HEK293 (cell line): ENCODE measurements around the gene GLT1D1.

Experiments used
- CTCF ChIA-PET: fragments of 350-600 bp; formaldehyde crosslinking; extraction: SDS; loops from one replicate; lab custom pipeline; 2021; ENCODE audit warnings: antibody characterized with exemption; lab: Yijun Ruan, JAX
- POLR2A ChIA-PET: fragments of 300-600 bp; formaldehyde crosslinking; extraction: SDS; loops from one replicate; lab custom pipeline; 2020; ENCODE audit warnings: antibody characterized with exemption, inconsistent platforms; lab: Yijun Ruan, JAX
- H3K27ac ChIP-seq: fragments of 200-500 bp; sonication (Bioruptor generic); 2 replicates; pipeline ENCODE4 v1.5.1; 2014; ENCODE audit warnings: low read depth, low read length, control low read depth, inconsistent platforms; ENCODE audit errors: extremely low read depth
- H3K36me3 ChIP-seq, 2 experiments: fragments of 200-500 bp in 1 of 2; sonication (Bioruptor generic) in 1 of 2; 1 replicate in 1 of 2; 2 replicates in 1 of 2; pipeline ENCODE4 v1.5.1; 2014 to 2017; ENCODE audit warnings: inconsistent platforms in 2 of 2, low read length in 2 of 2; ENCODE audit not compliant: control insufficient read depth in 2 of 2, insufficient read depth in 1 of 2
- H3K4me1 ChIP-seq: fragments of 200-500 bp; sonication (Bioruptor generic); 2 replicates; pipeline ENCODE4 v1.5.1; 2014; ENCODE audit warnings: mild to moderate bottlenecking, low read length, inconsistent platforms; ENCODE audit not compliant: control insufficient read depth, insufficient read depth
- H3K4me3 ChIP-seq: 2 replicates; pipeline ENCODE4 v1.5.1; 2011; ENCODE audit warnings: low read depth, mild to moderate bottlenecking, control low read depth, low read length, moderate library complexity
- H3K9me3 ChIP-seq: fragments of 200-500 bp; sonication (Bioruptor generic); 2 replicates; pipeline ENCODE4 v1.5.1; 2014; ENCODE audit warnings: low read depth, low read length, inconsistent platforms; ENCODE audit not compliant: control insufficient read depth, insufficient read depth
- BCL11B ChIP-seq: fragments of 450-650 bp; formaldehyde crosslinking; IDR thresholded peaks from 2 replicates; pipeline ENCODE4 v1.5.1; 2016; ENCODE audit warnings: low read depth, missing biosample characterization, missing genetic modification characterization
- TRIM28 ChIP-seq: IDR thresholded peaks from 2 replicates; pipeline ENCODE4 v1.6.1; 2011; ENCODE audit warnings: low read length, control low read depth, borderline replicate concordance
- ZFP3 ChIP-seq: fragments of 450-650 bp; formaldehyde crosslinking; IDR thresholded peaks from 2 replicates; pipeline ENCODE4 v1.5.1; 2016; ENCODE audit warnings: low read depth, missing biosample characterization, missing genetic modification characterization
- ZNF155 ChIP-seq: fragments of 450-650 bp; formaldehyde crosslinking; IDR thresholded peaks from 2 replicates; pipeline ENCODE4 v1.5.1; 2016; ENCODE audit warnings: missing biosample characterization, missing genetic modification characterization
- ZNF16 ChIP-seq: fragments of 450-650 bp; formaldehyde crosslinking; IDR thresholded peaks from 2 replicates; pipeline ENCODE4 v1.5.1; 2016; ENCODE audit warnings: low read depth, missing biosample characterization, missing genetic modification characterization
- ZNF354C ChIP-seq: fragments of 450-650 bp; formaldehyde crosslinking; IDR thresholded peaks from 2 replicates; pipeline ENCODE4 v1.5.1; 2016; ENCODE audit warnings: missing biosample characterization, missing genetic modification characterization, low read depth, borderline replicate concordance
- ZNF433 ChIP-seq: fragments of 450-650 bp; formaldehyde crosslinking; IDR thresholded peaks from 2 replicates; pipeline ENCODE4 v1.5.1; 2016; ENCODE audit warnings: missing biosample characterization, missing genetic modification characterization, low read depth
- ZNF560 ChIP-seq: fragments of 450-650 bp; formaldehyde crosslinking; IDR thresholded peaks from 2 replicates; pipeline ENCODE4 v1.5.1; 2017; ENCODE audit warnings: missing biosample characterization, missing genetic modification characterization, borderline replicate concordance
- TF ChIP-seq, protein P1 (sequence below): fragments of 450-650 bp; formaldehyde crosslinking; IDR thresholded peaks from 2 replicates; pipeline ENCODE4 v1.5.1; 2016; ENCODE audit warnings: missing biosample characterization, missing genetic modification characterization
- TF ChIP-seq, protein P2 (sequence below): fragments of 450-650 bp; formaldehyde crosslinking; IDR thresholded peaks from 2 replicates; pipeline ENCODE4 v1.5.1; 2017; ENCODE audit warnings: missing biosample characterization, missing genetic modification characterization
- TF ChIP-seq, protein P3 (sequence below): fragments of 450-650 bp; formaldehyde crosslinking; IDR thresholded peaks from 2 replicates; pipeline ENCODE4 v1.5.1; 2017; ENCODE audit warnings: missing biosample characterization, missing genetic modification characterization

Gene GLT1D1

DNA sequence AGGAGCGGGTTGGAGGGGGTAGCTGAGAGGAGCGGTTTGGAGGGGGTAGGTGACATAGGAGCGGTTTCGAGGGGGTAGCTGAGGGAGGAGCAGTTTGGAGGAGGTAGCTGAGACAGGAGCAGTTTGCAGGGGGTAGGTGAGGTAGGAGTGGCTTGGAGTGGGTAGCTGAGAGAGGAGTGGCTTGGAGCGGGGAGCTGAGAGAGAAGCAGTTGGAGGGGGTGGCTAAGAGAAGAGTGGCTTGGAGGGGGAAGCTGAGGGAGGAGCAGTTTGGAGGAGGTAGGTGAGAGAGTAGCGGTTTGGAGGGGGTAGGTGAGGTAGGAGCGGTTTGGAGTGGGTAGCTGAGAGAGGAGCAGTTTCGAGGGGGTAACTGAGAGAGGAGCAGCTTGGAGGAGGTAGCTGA lies 152.1 kb downstream of the GLT1D1 start (continued):
- TF ChIP-seq ZNF16 (tag by site-specific recombination): no peak

DNA sequence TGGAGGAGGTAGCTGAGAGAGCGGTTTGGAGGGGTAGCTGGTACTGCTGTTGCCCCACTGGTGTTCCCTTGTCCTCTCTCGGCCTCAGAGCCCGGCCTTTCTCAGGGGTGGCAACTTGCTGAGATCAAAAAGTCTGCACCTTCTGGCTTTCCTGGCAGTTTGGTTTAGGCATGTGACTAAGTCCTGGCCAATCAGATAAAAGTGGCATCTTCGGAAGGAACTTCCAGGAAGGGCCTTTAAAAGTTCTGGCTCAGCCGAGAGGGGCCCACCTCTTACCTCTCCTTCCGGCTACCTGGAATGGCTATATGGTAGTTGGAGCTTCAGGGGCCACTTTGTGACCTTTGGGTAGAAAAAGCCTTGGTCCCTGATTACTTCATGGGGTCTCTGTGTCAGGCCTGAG lies 152.6 kb downstream of the GLT1D1 start:
- TF ChIP-seq, protein P1, sequence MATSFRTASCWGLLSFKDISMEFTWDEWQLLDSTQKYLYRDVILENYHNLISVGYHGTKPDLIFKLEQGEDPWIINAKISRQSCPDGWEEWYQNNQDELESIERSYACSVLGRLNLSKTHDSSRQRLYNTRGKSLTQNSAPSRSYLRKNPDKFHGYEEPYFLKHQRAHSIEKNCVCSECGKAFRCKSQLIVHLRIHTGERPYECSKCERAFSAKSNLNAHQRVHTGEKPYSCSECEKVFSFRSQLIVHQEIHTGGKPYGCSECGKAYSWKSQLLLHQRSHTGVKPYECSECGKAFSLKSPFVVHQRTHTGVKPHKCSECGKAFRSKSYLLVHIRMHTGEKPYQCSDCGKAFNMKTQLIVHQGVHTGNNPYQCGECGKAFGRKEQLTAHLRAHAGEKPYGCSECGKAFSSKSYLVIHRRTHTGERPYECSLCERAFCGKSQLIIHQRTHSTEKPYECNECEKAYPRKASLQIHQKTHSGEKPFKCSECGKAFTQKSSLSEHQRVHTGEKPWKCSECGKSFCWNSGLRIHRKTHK (tag by site-specific recombination): no peak
- TF ChIP-seq BCL11B (tag by site-specific recombination) (no peak), ZFP3 (tag by site-specific recombination) (no peak), ZNF433 (tag by site-specific recombination) (no peak)
- Histone ChIP-seq H3K9me3 (no peaks in the 10 kb centered on the region), H3K4me1 (no peaks in the 10 kb centered on the region), H3K36me3 (no peaks in the 10 kb centered on the region), H3K27ac (no peak overlapping the region), H3K4me3 (no peak overlapping the region)
- ChIA-PET CTCF (no interaction called here), POLR2A (no interaction called here)

GRCh38 chr12:129009833-129010622 lies 156.8 kb downstream of the GLT1D1 start:
- CTCF ChIA-PET: no interaction called here
- H3K36me3 ChIP-seq: no peaks in the 10 kb centered on the region

GRCh38 chr12:129016159-129016558 lies 162.9 kb downstream of the GLT1D1 start:
- Histone ChIP-seq H3K4me3 (no peak overlapping the region), H3K9me3 (no peaks in the 10 kb centered on the region), H3K36me3 (no peaks in the 10 kb centered on the region), H3K27ac (no peak overlapping the region), H3K4me1 (no peaks in the 10 kb centered on the region)
- POLR2A ChIA-PET: no interaction called here
- TF ChIP-seq ZNF560 (tag by site-specific recombination): no peak
- TF ChIP-seq ZNF155 (tag by site-specific recombination): no peak
- TF ChIP-seq, all 188 proteins: peak for 0
- CTCF ChIA-PET: no interaction called here

More at GRCh38 chr12:129009833-129010622, 156.8 kb downstream of the GLT1D1 start:
- no peak overlapping the region for H3K4me3 ChIP-seq
- no peaks in the 10 kb centered on the region for H3K4me1 ChIP-seq
- POLR2A ChIA-PET: no interaction called here
- TF ChIP-seq, protein P2, sequence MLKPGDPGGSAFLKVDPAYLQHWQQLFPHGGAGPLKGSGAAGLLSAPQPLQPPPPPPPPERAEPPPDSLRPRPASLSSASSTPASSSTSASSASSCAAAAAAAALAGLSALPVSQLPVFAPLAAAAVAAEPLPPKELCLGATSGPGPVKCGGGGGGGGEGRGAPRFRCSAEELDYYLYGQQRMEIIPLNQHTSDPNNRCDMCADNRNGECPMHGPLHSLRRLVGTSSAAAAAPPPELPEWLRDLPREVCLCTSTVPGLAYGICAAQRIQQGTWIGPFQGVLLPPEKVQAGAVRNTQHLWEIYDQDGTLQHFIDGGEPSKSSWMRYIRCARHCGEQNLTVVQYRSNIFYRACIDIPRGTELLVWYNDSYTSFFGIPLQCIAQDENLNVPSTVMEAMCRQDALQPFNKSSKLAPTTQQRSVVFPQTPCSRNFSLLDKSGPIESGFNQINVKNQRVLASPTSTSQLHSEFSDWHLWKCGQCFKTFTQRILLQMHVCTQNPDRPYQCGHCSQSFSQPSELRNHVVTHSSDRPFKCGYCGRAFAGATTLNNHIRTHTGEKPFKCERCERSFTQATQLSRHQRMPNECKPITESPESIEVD (tag by site-specific recombination): no peak
- no peak for TF ChIP-seq ZNF354C
- no peak for TF ChIP-seq TRIM28
- TF ChIP-seq, protein P3, sequence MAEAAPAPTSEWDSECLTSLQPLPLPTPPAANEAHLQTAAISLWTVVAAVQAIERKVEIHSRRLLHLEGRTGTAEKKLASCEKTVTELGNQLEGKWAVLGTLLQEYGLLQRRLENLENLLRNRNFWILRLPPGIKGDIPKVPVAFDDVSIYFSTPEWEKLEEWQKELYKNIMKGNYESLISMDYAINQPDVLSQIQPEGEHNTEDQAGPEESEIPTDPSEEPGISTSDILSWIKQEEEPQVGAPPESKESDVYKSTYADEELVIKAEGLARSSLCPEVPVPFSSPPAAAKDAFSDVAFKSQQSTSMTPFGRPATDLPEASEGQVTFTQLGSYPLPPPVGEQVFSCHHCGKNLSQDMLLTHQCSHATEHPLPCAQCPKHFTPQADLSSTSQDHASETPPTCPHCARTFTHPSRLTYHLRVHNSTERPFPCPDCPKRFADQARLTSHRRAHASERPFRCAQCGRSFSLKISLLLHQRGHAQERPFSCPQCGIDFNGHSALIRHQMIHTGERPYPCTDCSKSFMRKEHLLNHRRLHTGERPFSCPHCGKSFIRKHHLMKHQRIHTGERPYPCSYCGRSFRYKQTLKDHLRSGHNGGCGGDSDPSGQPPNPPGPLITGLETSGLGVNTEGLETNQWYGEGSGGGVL: no peak
- H3K27ac ChIP-seq: no peak overlapping the region
- H3K9me3 ChIP-seq: no peaks in the 10 kb centered on the region
